Upper lobe of right lung (tissue), 1 donor: Measurements from ENCODE around the gene UBASH3B. TPM values are rescaled to one million over a fixed set of nuclear protein-coding genes. Genes with fewer than 3 reads are reported as not detected.

Experiments
- ATAC-seq: fragments of 200-7000 bp; cut with Tn5 transposase; one replicate; pipeline ENCODE4 v1.9.1; 2020; ENCODE audit warnings: mild to moderate bottlenecking, moderate library complexity
- DNase-seq: peaks from one replicate; pipeline ENCODE4 v3.0.0-alpha.2; 2020
- H3K27ac ChIP-seq: fragments of 200-600 bp; one replicate; pipeline ENCODE4 v1.8.0; 2022
- H3K27me3 ChIP-seq: fragments of 200-600 bp; one replicate; pipeline ENCODE4 v1.8.0; 2022; ENCODE audit warnings: mild to moderate bottlenecking
- H3K36me3 ChIP-seq: fragments of 200-600 bp; one replicate; pipeline ENCODE4 v1.8.0; 2022
- H3K4me1 ChIP-seq: fragments of 200-600 bp; one replicate; pipeline ENCODE4 v1.8.0; 2022
- H3K4me3 ChIP-seq: fragments of 200-600 bp; one replicate; pipeline ENCODE4 v1.8.0; 2022; ENCODE audit warnings: mild to moderate bottlenecking
- H3K9me3 ChIP-seq: fragments of 200-600 bp; one replicate; pipeline ENCODE4 v1.8.0; 2022
- intact Hi-C: fragments of 100-400 bp; cut with DNase I; formaldehyde crosslinking; loops from one replicate; pipeline ENCODE4 v1.11.0; 2022
- total RNA-seq: library from RNA; stranded (reverse); fragmentation: NEBNext Ultra II Directional; extraction: Animal tissue kit (Norgen Biotek cat#: 25700); gene quantifications from one replicate; pipeline ENCODE4 v1.2.1, GENCODE V29; 2021
- TF ChIP-seq, protein P1 (sequence below): fragments of 200-600 bp; IDR thresholded peaks from one replicate; pipeline ENCODE4 v1.8.0; 2022; ENCODE audit warnings: antibody characterized with exemption
- donor health status: DM: no; HTN: yes; CAD: no; lungs with severe emphysema.

The UBASH3B gene
- total RNA-seq, 1 donor from 2014 or later: 42.2 TPM

DNA sequence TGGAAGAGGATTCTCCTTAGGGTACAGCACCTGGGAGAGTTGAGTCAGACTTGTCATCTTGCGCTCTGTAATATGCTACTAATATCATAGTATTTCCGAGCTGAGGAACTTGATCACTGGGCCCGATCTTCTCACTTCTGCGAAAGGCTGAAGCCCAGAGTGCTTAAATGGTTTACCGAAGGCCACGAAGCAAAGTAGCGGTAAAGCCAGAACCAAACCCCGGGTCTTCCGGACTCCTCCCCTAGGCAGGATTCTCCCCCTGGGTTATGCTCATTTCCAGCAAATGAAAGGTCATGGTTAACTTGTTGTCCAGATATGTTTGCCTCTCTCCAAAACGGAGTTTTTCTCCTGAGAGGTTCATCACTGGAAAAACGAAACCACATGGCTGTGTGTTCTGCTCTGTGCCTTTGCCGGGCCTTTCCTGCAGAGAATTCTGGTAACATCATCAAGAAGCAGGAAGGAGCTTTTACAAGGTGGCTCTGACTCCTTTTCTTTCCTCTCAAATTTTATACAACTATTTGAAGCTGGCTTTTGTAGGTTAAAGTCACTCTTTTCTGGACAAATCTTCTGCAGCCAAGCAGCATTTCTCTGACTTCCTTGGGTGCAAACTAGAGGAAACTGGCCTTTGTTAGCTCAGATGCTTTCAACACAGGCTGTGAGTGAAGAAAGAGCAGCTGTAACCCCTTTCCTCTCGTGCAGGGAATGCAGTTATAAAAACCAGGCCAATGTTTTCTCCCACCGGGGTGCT, 35.5 kb downstream of the UBASH3B start:
- intact Hi-C loops: no loop called here
- H3K27me3 ChIP-seq: no peaks in the 10 kb centered on the region
- H3K4me1 ChIP-seq: peaks cover 19% of the 10 kb centered on the region
- peak overlapping the region; percentile 35 for H3K4me3 ChIP-seq
- DNase-seq: no peak
- ATAC-seq: peak; percentile 63
- peak overlapping the region; percentile 70 for H3K27ac ChIP-seq
- H3K9me3 ChIP-seq: no peaks in the 10 kb centered on the region
- TF ChIP-seq, protein P1, sequence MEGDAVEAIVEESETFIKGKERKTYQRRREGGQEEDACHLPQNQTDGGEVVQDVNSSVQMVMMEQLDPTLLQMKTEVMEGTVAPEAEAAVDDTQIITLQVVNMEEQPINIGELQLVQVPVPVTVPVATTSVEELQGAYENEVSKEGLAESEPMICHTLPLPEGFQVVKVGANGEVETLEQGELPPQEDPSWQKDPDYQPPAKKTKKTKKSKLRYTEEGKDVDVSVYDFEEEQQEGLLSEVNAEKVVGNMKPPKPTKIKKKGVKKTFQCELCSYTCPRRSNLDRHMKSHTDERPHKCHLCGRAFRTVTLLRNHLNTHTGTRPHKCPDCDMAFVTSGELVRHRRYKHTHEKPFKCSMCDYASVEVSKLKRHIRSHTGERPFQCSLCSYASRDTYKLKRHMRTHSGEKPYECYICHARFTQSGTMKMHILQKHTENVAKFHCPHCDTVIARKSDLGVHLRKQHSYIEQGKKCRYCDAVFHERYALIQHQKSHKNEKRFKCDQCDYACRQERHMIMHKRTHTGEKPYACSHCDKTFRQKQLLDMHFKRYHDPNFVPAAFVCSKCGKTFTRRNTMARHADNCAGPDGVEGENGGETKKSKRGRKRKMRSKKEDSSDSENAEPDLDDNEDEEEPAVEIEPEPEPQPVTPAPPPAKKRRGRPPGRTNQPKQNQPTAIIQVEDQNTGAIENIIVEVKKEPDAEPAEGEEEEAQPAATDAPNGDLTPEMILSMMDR: no peak
- no peaks in the 10 kb centered on the region for H3K36me3 ChIP-seq

DNA sequence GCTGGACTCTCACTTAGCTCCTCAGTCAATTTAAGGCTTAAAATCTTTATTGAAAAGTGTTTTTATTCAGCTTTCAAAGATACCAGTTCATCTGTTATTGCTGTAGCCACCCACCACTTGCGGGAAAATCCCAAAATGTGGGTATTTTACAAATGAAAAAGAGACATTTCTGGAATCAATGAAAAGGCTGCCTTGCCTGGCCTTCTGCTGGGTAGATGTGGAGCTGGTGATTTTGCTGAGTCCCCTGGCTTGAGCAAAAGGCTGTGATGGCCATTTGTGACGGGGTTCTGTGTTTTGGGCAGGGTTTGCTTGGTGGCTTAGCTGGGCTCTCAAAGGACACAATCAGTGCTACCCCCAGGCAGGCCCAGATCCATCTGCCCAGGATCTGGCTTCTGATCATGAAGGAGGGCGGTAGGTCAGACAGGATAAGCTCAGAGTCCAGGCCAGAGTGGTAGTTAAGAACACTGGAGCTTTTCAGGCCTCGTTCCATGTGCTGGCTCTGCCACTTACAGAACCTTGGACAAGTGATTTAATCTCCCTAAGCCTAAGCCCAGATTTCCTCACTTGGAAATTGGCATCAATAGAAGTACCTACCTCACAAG, 36.1 kb downstream of the UBASH3B start:
- Histone ChIP-seq H3K27ac (peak overlapping the region; percentile 70), H3K36me3 (no peaks in the 10 kb centered on the region), H3K4me1 (peaks cover 19% of the 10 kb centered on the region), H3K27me3 (no peaks in the 10 kb centered on the region), H3K9me3 (no peaks in the 10 kb centered on the region), H3K4me3 (no peak overlapping the region)
- DNase-seq (no peak), ATAC-seq (no peak)
- TF ChIP-seq, protein P1: no peak
- intact Hi-C loops: no loop called here

DNA sequence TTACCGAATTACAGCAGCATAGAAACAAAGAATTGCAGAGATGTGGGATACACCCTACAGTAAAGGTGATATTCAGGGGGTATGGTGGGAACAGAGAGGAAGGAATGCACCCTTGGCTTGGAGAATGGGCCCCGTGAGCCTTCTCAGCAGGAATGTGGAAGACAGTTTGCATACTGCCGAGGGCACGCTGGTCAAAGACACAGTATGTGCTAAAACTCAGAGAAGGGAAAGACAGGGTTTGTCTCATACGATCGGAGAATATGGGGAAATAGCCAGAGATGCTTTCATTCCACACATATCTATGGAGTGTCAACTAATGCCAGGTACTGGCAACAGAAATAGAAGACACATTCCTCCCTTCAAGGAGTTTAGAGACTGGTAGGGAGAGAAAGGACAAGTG, 36.9 kb downstream of the UBASH3B start:
- Histone ChIP-seq H3K27ac (peak overlapping the region; percentile 6), H3K4me1 (peaks cover 19% of the 10 kb centered on the region), H3K27me3 (no peaks in the 10 kb centered on the region), H3K4me3 (no peak overlapping the region), H3K36me3 (no peaks in the 10 kb centered on the region), H3K9me3 (no peaks in the 10 kb centered on the region)
- no peak for DNase-seq
- TF ChIP-seq, protein P1: no peak
- no peak for ATAC-seq
- intact Hi-C loops: no loop called here

DNA sequence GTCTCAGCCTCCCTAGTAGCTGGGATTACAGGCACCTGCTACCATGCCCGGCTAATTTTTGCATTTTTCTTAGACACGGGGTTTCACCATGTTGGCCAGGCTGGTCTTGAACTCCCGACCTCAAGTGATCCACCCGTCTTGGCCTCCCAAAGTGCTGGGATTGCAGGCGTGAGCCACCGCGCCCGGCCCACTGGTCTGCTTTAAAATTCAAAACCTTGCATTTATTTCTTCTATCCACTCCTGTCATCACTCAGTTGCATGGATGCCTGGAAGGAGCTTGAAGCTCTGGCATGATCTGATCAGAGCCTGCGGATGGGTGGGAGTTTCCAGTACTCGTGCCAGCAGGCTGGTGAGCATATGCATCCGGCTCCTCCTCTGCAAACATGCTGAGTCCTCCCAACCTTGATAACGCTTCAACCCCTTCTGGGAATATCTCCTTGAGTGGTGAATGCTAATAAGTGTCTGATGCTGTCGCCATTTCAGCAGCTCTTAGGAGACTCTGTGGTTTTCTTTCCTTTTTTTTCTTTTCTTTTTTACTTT, 39.6 kb downstream of the UBASH3B start:
- H3K27me3 ChIP-seq: no peaks in the 10 kb centered on the region
- DNase-seq: no peak
- H3K27ac ChIP-seq: no peak overlapping the region
- intact Hi-C loops: no loop called here
- H3K36me3 ChIP-seq: no peaks in the 10 kb centered on the region
- H3K4me3 ChIP-seq: no peak overlapping the region
- peaks cover 19% of the 10 kb centered on the region for H3K4me1 ChIP-seq
- no peak for ATAC-seq
- no peaks in the 10 kb centered on the region for H3K9me3 ChIP-seq
- TF ChIP-seq, protein P1: no peak

DNA sequence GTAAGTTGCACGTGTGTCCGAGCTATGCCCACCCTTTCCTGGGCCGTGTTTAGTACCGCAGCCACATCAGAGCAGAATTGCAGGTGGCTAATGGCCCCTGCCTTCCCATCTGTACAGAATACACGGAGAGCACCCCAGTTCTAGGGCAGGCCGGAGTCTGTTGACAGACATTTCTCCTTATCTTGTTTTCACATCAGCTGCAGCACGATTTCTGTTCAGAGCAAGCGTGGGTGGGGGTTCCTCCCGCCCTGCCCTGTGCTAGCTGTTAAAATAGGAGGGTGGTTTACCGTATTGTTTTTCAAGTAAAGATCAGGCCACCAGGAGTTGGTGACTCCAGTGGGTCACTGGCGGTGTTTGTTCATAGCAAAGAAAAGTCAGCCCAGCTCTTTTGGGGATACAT, 41.1 kb downstream of the UBASH3B start:
- peak; percentile 72 for ATAC-seq
- no peak for DNase-seq

More for the DNA sequence above, 41.1 kb downstream of the UBASH3B start:
- TF ChIP-seq, protein P1: no peak
- Histone ChIP-seq H3K27ac (no peak overlapping the region), H3K9me3 (no peaks in the 10 kb centered on the region), H3K4me3 (no peak overlapping the region), H3K27me3 (no peaks in the 10 kb centered on the region), H3K36me3 (no peaks in the 10 kb centered on the region), H3K4me1 (peaks cover 10% of the 10 kb centered on the region)
- intact Hi-C loops: no loop called here
